NCI-H2171 treated with DMSO at 0.1 percent for 48 hours (cell line): Measurements from ENCODE around the gene REEP6.

Experiments
- DNase-seq: peaks from one replicate; lab custom pipeline; 2025; lab: John Stamatoyannopoulos, UW

REEP6 gene

GRCh38 chr19:1491114-1491848, at the start of gene REEP6:
Gene REEP6, plus strand, starts transcription at chr19:1491181. Its CDS starts 89 bp downstream, at chr19:1491270.
- no peak for DNase-seq

- no peak for DNase-seq
These were observed 49.1 kb upstream of the REEP6 start for GRCh38 chr19:1441677-1442438.

- DNase-seq: peak; percentile 65
These were observed 45.6 kb upstream of the REEP6 start for GRCh38 chr19:1445185-1445931.

GRCh38 chr19:1445932-1446712, 44.9 kb upstream of the REEP6 start:
- peak; percentile 55 for DNase-seq

DNA sequence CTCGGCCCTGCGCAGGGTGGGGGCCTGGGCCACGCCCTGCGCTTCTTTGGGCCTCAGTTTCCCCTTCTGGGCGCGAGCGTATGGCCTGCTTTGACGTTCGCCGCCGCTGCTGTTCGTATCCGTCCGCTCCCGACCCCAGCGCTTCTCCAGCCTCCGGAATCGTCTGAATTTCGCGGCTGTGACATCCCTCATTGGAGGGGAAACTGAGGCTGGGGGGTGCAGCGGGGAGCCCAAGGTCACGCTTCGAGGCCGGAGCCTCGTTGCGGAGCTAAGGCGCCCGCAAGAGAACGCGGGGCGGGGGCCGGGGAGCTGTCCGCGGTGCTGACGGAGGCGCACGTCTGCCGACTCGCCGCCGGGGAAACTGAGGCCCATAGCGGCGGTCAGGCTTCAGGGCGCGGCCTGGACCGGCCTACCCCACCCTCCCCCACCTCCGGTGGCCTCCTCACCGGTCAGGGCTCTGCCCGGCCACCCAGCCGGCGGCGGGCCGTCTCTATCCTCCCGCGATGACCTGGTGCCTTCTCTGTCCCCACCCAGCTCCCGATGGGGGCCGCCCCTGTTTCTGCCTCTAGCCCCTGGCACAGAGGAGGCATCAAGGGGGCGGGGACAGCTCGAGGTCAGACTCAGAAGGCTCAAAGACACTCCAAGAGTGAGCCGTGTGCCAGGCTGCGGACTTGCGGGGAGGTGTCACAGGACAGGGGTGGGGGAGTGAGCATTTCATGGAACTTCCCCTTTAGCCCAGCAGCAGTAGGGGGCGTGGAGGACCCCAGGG, 44.1 kb upstream of the REEP6 start:
- DNase-seq: no peak

GRCh38 chr19:1447504-1447903, 43.5 kb upstream of the REEP6 start:
- DNase-seq: no peak

DNA sequence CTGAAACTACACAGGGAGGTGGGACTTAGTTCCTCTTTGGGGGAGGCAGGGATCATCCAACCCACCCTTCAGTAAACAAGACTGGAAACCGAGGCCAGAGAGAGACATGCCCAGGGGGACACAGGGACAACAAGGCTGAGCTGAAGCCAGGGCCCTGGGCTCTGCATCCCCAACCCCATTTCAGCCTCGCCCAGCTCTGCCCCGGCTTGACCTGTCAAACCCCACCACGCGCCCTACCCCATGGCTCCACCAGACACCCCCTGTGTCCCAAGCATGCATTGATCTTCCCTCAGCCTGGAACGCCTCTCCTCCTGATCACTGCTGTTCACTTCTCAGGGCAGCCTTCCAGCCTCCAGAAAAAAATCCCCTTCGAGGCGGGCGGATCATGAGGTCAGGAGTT, 43.0 kb upstream of the REEP6 start:
- no peak for DNase-seq

DNA sequence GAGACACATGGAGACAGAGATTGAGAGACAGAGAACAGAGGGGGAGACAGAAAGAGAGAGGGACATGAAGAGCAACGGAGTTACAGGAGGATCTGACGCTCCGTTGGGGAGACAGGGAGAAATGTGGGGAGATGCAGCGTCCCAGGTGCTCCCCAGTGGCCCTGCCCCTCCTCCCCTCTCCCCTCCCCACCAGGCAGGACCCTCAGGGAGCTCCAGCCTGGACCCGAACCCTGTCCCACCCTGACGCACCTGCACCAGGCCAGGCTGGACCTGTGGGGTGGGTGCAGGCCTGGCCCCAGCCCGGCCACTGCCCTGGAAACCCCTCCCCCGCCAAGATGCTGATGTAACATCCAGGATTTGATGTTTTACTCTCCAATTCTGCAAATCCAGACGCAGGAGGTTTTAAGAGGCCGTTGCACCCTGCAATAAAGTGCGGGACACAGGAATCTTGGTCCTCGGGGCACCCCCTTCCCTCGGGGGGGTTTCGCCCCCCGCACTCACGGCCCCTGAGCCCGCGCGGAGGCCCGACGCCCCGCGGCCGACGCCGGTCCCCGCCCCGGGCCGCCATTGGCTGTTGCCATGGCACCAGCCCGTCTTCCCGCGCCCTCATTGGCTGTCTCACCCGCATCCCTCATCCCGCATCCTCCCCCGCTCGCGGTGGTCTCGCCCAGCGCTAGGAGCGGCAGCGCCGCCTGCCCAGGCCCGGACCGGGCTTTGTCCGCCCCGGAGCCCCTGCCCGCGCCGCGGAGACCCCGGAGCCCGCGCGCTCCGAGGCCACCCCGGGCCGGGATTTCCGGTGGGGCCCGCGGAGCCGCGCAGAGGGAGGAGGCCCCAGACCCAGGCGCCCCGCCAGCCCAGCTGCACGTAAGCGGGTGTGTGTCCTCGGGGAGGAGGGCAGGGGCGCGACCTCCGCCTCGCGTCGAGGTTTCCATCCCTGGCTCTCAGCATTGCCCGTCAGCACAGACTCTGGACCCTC, 41.2 kb upstream of the REEP6 start, which contains the start of gene APC2:
APC2 (plus strand) TSS at position 655 of the 976 bp plus-strand sequence. CDS start 2,881 bp downstream, outside the sequence.
- DNase-seq: peak; percentile 79

DNA sequence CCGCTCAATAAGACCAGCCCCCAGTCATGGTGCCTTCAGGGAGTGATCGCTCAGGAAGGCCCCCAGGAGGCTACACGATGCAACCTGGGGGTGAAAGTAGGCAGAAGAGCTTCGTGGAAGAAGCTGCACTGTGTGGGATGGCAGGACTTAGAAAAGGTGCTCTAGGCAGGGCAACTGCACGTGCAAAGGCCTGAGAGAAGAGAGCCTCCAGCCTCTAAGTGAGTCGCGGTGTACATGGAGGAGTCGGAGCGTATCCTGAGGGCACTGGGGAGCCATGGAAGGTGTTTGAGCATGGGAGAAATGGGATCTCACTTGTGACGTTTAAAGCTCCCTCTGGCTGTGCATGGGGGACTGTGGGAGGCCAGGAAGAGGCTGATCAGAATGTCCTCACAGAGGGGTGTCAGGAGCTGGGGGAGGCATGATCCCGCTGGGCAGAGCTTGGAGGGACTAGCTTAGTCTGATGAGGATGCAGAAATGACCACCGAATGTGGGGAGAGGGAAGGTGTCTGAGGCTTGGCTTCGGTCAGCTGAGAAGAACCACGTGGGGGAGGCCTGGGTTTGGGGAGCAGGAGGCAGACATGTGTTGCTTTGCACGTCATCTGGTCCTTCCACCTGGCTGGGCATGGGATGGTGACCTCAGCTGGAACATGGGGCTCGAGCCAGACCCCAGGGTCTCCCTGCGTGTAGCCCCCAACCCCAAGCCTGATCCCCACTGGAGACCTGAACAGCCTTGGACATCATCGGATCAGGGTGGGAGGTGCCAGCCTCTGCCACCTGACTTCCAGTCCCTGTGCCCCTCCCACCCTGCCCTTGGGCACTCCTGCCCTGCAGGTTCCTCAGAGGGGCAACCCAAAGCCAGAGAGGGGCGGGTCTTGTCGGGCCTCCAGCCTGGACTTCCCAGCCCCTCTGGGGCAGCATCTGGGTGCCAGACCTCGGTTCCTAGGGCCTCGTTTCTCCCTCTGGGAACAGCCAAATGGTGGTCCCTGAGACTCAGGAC, 39.9 kb upstream of the REEP6 start:
- DNase-seq: no peak

- no peak for DNase-seq
These were observed 38.8 kb upstream of the REEP6 start for GRCh38 chr19:1451916-1452801.

DNA sequence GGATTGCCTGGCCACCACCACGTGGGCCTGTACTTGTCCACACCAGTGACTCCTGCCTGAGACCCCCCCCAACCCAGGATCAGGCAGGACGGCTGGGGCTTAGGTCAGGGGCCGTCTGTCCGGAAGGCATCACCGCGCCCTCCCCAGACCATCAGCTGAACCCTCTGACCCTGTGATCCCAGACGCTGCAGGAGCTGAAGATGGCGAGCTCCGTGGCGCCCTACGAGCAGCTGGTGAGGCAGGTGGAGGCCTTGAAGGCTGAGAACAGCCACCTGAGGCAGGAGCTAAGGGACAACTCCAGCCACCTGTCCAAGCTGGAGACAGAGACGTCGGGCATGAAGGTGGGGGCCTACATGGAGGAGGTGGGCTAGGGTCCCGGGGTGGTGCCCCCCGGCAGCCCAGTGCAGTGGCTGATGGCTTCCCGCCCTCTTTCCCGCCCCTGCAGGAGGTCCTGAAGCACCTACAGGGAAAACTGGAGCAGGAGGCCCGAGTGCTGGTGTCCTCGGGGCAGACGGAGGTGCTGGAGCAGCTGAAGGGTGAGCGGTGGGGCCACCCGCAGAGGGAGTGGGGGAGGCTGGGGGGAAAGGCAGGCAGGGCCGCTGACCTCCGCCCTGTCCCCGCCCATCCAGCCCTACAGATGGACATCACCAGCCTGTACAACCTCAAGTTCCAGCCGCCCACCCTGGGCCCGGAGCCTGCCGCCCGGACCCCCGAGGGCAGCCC, 38.0 kb upstream of the REEP6 start:
- DNase-seq: no peak

- DNase-seq: no peak
These were observed 37.2 kb upstream of the REEP6 start for GRCh38 chr19:1453525-1454364.

DNA sequence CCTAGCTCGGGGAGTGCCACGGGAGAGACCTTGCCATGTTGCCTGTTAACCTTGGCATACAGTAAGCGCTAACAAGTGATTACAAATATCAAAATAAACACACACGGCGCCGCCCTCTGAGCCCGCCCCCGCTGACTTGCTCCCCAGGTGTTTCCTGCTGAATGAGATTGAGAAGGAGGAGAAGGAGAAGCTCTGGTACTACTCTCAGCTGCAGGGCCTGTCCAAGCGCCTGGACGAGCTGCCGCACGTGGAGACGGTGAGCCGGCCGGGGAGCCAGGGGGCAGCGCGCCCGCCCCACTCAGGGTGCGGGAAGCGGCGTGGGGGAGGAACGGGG, 36.0 kb upstream of the REEP6 start:
- DNase-seq: no peak

- peak; percentile 13 for DNase-seq
These were observed 35.5 kb upstream of the REEP6 start for GRCh38 chr19:1455336-1456120.
